ENCODE measurements around the gene UBASH3A.

Gene UBASH3A

GRCh38 chr21:42401820-42402251 lies 1.9 kb upstream of the UBASH3A start:
- no peak overlapping the region for H3K4me2 ChIP-seq (ENCODE audit: low read length, poor library complexity, severe bottlenecking)
- H2BK12ac ChIP-seq (ENCODE audit: low read length in 2 of 2), result no peak overlapping the region
- H3K79me1 ChIP-seq (replicated peaks; ENCODE audit: low read length, poor library complexity, severe bottlenecking), result no peaks in the 10 kb centered on the region
- H3K14ac ChIP-seq (ENCODE audit: low read length in 2 of 2), result no peak overlapping the region
- H2BK5ac ChIP-seq (ENCODE audit: low read depth, low read length, poor library complexity, severe bottlenecking), result no peak overlapping the region
- DNase-seq, result no peak
- peaks cover 2% of the 10 kb centered on the region for H3K4me1 ChIP-seq (ENCODE audit: control insufficient read depth, insufficient read depth, low read depth, low read length)
- H3K18ac ChIP-seq (ENCODE audit: low read depth in 1 of 2, low read length in 2 of 2), result no peak overlapping the region
- H3K4me3 ChIP-seq (ENCODE audit: insufficient read depth in 1 of 2, low read depth in 1 of 2, low read length in 2 of 2), result no peak overlapping the region
- H3K9ac ChIP-seq (ENCODE audit: low read length), result no peak overlapping the region
- peaks cover under 1 to 35% of the 10 kb centered on the region in 2 experiments for H3K27me3 ChIP-seq (ENCODE audit: control insufficient read depth in 1 of 2, insufficient read depth in 1 of 2, low read length in 2 of 2)
- no peak overlapping the region for H3K4ac ChIP-seq (ENCODE audit: low read depth in 1 of 2, low read length in 2 of 2)
- H3K36me3 ChIP-seq (ENCODE audit: control insufficient read depth in 1 of 2, insufficient read depth in 2 of 2, low read depth in 1 of 2, low read length in 2 of 2), result no peaks in the 10 kb centered on the region
- 94% methylated on average over 2 of the region's 2 CpGs for WGBS
- no peak overlapping the region for H2AK5ac ChIP-seq (ENCODE audit: low read length, severe bottlenecking)
- H2BK120ac ChIP-seq (ENCODE audit: low read depth, low read length), result no peak overlapping the region
- no peak overlapping the region for H3K27ac ChIP-seq (ENCODE audit: low read length, poor library complexity, severe bottlenecking)
- H2BK15ac ChIP-seq (ENCODE audit: low read depth, poor library complexity, severe bottlenecking), result no peak overlapping the region
- no peak overlapping the region for H4K91ac ChIP-seq (ENCODE audit: low read length)
- H3K23ac ChIP-seq (ENCODE audit: low read length in 2 of 2), result no peak overlapping the region
- H4K8ac ChIP-seq (ENCODE audit: low read length), result no peak overlapping the region
- no peak overlapping the region for H2AFZ ChIP-seq (ENCODE audit: low read depth, low read length)
- peaks cover 6% of the 10 kb centered on the region for H3K9me3 ChIP-seq (ENCODE audit: control insufficient read depth, low read length)

- Histone ChIP-seq H3K14ac (ENCODE audit: low read length in 2 of 2) (no peak overlapping the region), H2BK15ac (ENCODE audit: low read depth, poor library complexity, severe bottlenecking) (no peak overlapping the region), H3K79me1 (replicated peaks; ENCODE audit: low read length, poor library complexity, severe bottlenecking) (no peaks in the 10 kb centered on the region), H3K9ac (ENCODE audit: low read length) (no peak overlapping the region), H2AFZ (ENCODE audit: low read depth, low read length) (no peak overlapping the region), H2BK5ac (ENCODE audit: low read depth, low read length, poor library complexity, severe bottlenecking) (no peak overlapping the region), H3K4me3 (ENCODE audit: insufficient read depth in 1 of 2, low read depth in 1 of 2, low read length in 2 of 2) (no peak overlapping the region), H3K27me3 (ENCODE audit: control insufficient read depth in 1 of 2, insufficient read depth in 1 of 2, low read length in 2 of 2) (peaks cover 8 to 43% of the 10 kb centered on the region in 2 experiments), H2BK12ac (ENCODE audit: low read length in 2 of 2) (no peak overlapping the region), H4K8ac (ENCODE audit: low read length) (no peak overlapping the region), H3K4ac (ENCODE audit: low read depth in 1 of 2, low read length in 2 of 2) (no peak overlapping the region), H3K36me3 (ENCODE audit: control insufficient read depth in 1 of 2, insufficient read depth in 2 of 2, low read depth in 1 of 2, low read length in 2 of 2) (no peaks in the 10 kb centered on the region), H2BK120ac (ENCODE audit: low read depth, low read length) (no peak overlapping the region), H2AK5ac (ENCODE audit: low read length, severe bottlenecking) (no peak overlapping the region), H3K4me2 (ENCODE audit: low read length, poor library complexity, severe bottlenecking) (no peak overlapping the region), H3K23ac (ENCODE audit: low read length in 2 of 2) (no peak overlapping the region), H3K9me3 (ENCODE audit: control insufficient read depth, low read length) (peaks cover 6% of the 10 kb centered on the region), H3K27ac (ENCODE audit: low read length, poor library complexity, severe bottlenecking) (no peak overlapping the region), H3K4me1 (ENCODE audit: control insufficient read depth, insufficient read depth, low read depth, low read length) (peaks cover 2% of the 10 kb centered on the region), H4K91ac (ENCODE audit: low read length) (no peak overlapping the region), H3K18ac (ENCODE audit: low read depth in 1 of 2, low read length in 2 of 2) (no peak overlapping the region)
- no peak for DNase-seq
- 78% methylated on average over 10 of the region's 10 CpGs for WGBS
Observed at GRCh38 chr21:42404539-42404938, 837 bp downstream of the UBASH3A start.

- Histone ChIP-seq H3K4me2 (ENCODE audit: low read length, poor library complexity, severe bottlenecking) (no peak overlapping the region), H3K4ac (ENCODE audit: low read depth in 1 of 2, low read length in 2 of 2) (no peak overlapping the region), H2BK12ac (ENCODE audit: low read length in 2 of 2) (no peak overlapping the region), H2BK5ac (ENCODE audit: low read depth, low read length, poor library complexity, severe bottlenecking) (no peak overlapping the region), H4K8ac (ENCODE audit: low read length) (no peak overlapping the region), H3K4me3 (ENCODE audit: insufficient read depth in 1 of 2, low read depth in 1 of 2, low read length in 2 of 2) (no peak overlapping the region), H3K27me3 (ENCODE audit: control insufficient read depth in 1 of 2, insufficient read depth in 1 of 2, low read length in 2 of 2) (peaks cover 9 to 45% of the 10 kb centered on the region in 2 experiments), H3K27ac (ENCODE audit: low read length, poor library complexity, severe bottlenecking) (no peak overlapping the region), H2AK5ac (ENCODE audit: low read length, severe bottlenecking) (no peak overlapping the region), H3K4me1 (ENCODE audit: control insufficient read depth, insufficient read depth, low read depth, low read length) (peaks cover 2% of the 10 kb centered on the region), H3K23ac (ENCODE audit: low read length in 2 of 2) (no peak overlapping the region), H3K14ac (ENCODE audit: low read length in 2 of 2) (no peak overlapping the region), H2BK120ac (ENCODE audit: low read depth, low read length) (no peak overlapping the region), H3K9ac (ENCODE audit: low read length) (no peak overlapping the region), H2BK15ac (ENCODE audit: low read depth, poor library complexity, severe bottlenecking) (no peak overlapping the region), H3K36me3 (ENCODE audit: control insufficient read depth in 1 of 2, insufficient read depth in 2 of 2, low read depth in 1 of 2, low read length in 2 of 2) (no peaks in the 10 kb centered on the region), H3K18ac (ENCODE audit: low read depth in 1 of 2, low read length in 2 of 2) (no peak overlapping the region), H4K91ac (ENCODE audit: low read length) (no peak overlapping the region), H2AFZ (ENCODE audit: low read depth, low read length) (no peak overlapping the region), H3K79me1 (replicated peaks; ENCODE audit: low read length, poor library complexity, severe bottlenecking) (no peaks in the 10 kb centered on the region), H3K9me3 (ENCODE audit: control insufficient read depth, low read length) (peaks cover 6% of the 10 kb centered on the region)
- 84% methylated on average over 20 of the region's 23 CpGs for WGBS
- DNase-seq, result no peak
Observed at GRCh38 chr21:42405064-42406013, 1.6 kb downstream of the UBASH3A start.

GRCh38 chr21:42406201-42406621 lies 2.5 kb downstream of the UBASH3A start:
- no peak for DNase-seq

More at GRCh38 chr21:42406201-42406621, 2.5 kb downstream of the UBASH3A start:
- no peaks in the 10 kb centered on the region for H3K79me1 ChIP-seq (replicated peaks; ENCODE audit: low read length, poor library complexity, severe bottlenecking)
- no peak overlapping the region for H3K14ac ChIP-seq (ENCODE audit: low read length in 2 of 2)
- H2BK12ac ChIP-seq (ENCODE audit: low read length in 2 of 2), result no peak overlapping the region
- no peaks in the 10 kb centered on the region for H3K36me3 ChIP-seq (ENCODE audit: control insufficient read depth in 1 of 2, insufficient read depth in 2 of 2, low read depth in 1 of 2, low read length in 2 of 2)
- peaks cover 2% of the 10 kb centered on the region for H3K4me1 ChIP-seq (ENCODE audit: control insufficient read depth, insufficient read depth, low read depth, low read length)
- 92% methylated on average over 6 of the region's 10 CpGs for WGBS
- no peak overlapping the region for H3K18ac ChIP-seq (ENCODE audit: low read depth in 1 of 2, low read length in 2 of 2)
- H2AK5ac ChIP-seq (ENCODE audit: low read length, severe bottlenecking), result no peak overlapping the region
- H3K9me3 ChIP-seq (ENCODE audit: control insufficient read depth, low read length), result peaks cover 6% of the 10 kb centered on the region
- peaks cover 9 to 53% of the 10 kb centered on the region in 2 experiments for H3K27me3 ChIP-seq (ENCODE audit: control insufficient read depth in 1 of 2, insufficient read depth in 1 of 2, low read length in 2 of 2)
- H3K27ac ChIP-seq (ENCODE audit: low read length, poor library complexity, severe bottlenecking), result no peak overlapping the region
- no peak overlapping the region for H3K23ac ChIP-seq (ENCODE audit: low read length in 2 of 2)
- H2BK15ac ChIP-seq (ENCODE audit: low read depth, poor library complexity, severe bottlenecking), result no peak overlapping the region
- no peak overlapping the region for H4K8ac ChIP-seq (ENCODE audit: low read length)
- H3K4ac ChIP-seq (ENCODE audit: low read depth in 1 of 2, low read length in 2 of 2), result no peak overlapping the region
- no peak overlapping the region for H3K4me3 ChIP-seq (ENCODE audit: insufficient read depth in 1 of 2, low read depth in 1 of 2, low read length in 2 of 2)
- no peak overlapping the region for H3K4me2 ChIP-seq (ENCODE audit: low read length, poor library complexity, severe bottlenecking)
- no peak overlapping the region for H2AFZ ChIP-seq (ENCODE audit: low read depth, low read length)
- no peak overlapping the region for H4K91ac ChIP-seq (ENCODE audit: low read length)
- no peak overlapping the region for H2BK5ac ChIP-seq (ENCODE audit: low read depth, low read length, poor library complexity, severe bottlenecking)
- no peak overlapping the region for H3K9ac ChIP-seq (ENCODE audit: low read length)
- H2BK120ac ChIP-seq (ENCODE audit: low read depth, low read length), result no peak overlapping the region
